ENCODE results near the gene TP53BP2. TPM values are rescaled to one million over a fixed set of nuclear protein-coding genes. Genes with fewer than 3 reads are reported as not detected.

The TP53BP2 gene
- total and polyA plus RNA-seq, 7 donors: 10.6 to 34.0 (median 17.1) TPM

GRCh38 chr1:223853748-223854147, 8.0 kb upstream of the TP53BP2 start:
- Histone ChIP-seq H3K36me3 (ENCODE audit: insufficient read depth in 1 of 2, low read depth in 1 of 2) (no peaks in the 10 kb centered on the region), H3K9me3 (no peaks in the 10 kb centered on the region), H3K4me1 (no peaks in the 10 kb centered on the region), H3K27ac (no peak overlapping the region), H3K4me3 (no peak overlapping the region), H3K27me3 (ENCODE audit: insufficient read depth in 3 of 3, low read length in 2 of 3) (no peaks in the 10 kb centered on the region)
- no peak for ATAC-seq
- WGBS, 3 donors: 94 to 100% (median 97%) methylated on average over 1 of the region's 1 CpG
- TF ChIP-seq CTCF (IDR thresholded peaks at IDR 0.05): no peak
- no peak for DNase-seq
- intact Hi-C loops (cut with DNase I): no loop called here

DNA sequence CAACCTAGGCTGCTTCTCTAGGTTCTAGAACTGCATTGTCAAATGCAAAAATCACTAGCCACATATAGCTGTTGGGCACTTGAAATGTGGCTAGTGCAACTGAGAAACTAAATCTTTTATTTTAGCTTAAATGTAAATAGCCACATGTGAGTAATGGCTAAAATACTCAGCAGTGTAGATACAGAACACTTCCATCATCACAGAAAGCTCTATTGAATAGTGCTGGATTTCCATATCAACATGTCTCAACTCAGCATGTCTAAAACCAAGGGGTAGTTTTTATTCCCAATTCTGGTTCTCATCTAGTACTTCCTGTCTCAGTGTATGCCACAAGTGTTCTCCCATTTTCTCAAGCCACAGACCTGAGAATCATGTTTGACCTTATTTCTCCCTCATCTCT, 7.5 kb upstream of the TP53BP2 start:
- Histone ChIP-seq H3K27me3 (ENCODE audit: insufficient read depth in 3 of 3, low read length in 2 of 3) (no peaks in the 10 kb centered on the region), H3K27ac (no peak overlapping the region), H3K9me3 (no peaks in the 10 kb centered on the region), H3K4me1 (no peaks in the 10 kb centered on the region), H3K4me3 (no peak overlapping the region), H3K36me3 (ENCODE audit: insufficient read depth in 1 of 2, low read depth in 1 of 2) (no peaks in the 10 kb centered on the region)
- DNase-seq: no peak
- TF ChIP-seq CTCF (IDR thresholded peaks at IDR 0.05): no peak
- no peak for ATAC-seq
- intact Hi-C loops (cut with DNase I): no loop called here

DNA sequence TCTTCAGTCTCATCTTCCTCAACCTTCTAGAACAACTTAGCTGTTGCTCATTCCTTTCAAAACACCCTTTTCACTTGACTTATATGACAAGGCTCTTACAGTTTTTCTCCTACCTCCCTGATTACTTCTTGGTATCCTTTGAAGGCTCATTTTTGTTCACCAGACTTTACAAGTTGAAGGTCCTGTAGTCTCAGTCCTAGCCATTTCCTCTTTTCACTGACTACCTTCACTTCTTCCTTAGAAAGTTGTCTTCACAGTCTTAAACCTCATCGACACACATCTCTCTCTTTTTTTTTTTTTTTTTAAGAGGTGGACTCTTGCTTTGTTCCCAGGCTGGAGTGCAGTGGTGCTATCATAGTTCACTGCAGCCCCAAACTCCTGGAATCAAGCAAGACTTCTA, 6.6 kb upstream of the TP53BP2 start:
- Histone ChIP-seq H3K36me3 (ENCODE audit: insufficient read depth in 1 of 2, low read depth in 1 of 2) (no peaks in the 10 kb centered on the region), H3K27ac (no peak overlapping the region), H3K9me3 (no peaks in the 10 kb centered on the region), H3K4me1 (peaks cover under 1% of the 10 kb centered on the region), H3K27me3 (ENCODE audit: insufficient read depth in 3 of 3, low read length in 2 of 3) (no peaks in the 10 kb centered on the region), H3K4me3 (no peak overlapping the region)
- no peak for DNase-seq
- intact Hi-C loops (cut with DNase I): no loop called here
- 87 to 88% (median 88%) methylated on average over 1 of the region's 1 CpG for WGBS, 3 donors
- no peak for ATAC-seq
- TF ChIP-seq CTCF (IDR thresholded peaks at IDR 0.05): no peak

DNA sequence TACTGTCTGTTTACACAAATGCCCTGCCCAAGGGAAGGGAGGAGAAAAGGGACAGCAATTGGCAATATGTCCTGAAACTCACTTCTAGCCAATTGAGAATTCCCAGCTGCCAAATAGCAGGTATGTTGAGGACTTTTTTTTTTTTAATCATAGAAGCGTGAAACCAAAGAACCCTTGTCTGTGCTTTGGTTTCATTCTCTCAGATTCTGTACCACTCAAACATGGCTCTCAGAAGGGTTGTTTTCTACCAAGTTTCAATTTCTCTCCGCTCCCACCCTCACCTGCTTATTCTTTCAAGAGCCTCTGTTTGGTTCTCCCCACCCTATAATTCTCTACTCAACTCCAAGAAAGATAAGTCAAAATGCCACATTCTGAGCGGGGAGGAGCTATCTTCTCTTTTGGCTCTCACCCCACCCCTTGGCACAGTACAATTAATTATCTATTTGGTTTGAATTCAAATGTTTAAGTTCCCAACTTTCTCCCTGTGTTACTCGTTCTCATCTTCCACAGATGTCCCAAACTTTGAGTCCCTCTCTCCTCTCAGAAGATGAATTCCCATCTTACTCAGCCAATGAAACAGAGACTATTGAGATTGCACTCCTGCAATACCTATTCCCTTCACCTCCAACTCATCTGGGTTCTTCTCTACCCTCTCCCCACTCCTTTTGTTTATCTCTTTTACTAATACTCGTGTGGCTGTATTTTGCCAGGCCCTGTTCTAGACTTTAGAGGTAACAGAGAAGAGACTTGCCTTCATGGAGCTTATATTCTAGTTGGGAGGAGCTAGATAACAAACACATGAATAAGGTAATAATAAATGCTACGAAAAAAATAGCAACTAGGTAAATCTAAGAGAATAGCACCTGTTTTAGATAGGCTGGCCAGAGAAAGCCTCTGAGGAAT, 3.9 kb upstream of the TP53BP2 start:
- H3K4me3 ChIP-seq: no peak overlapping the region
- intact Hi-C loops (cut with DNase I): loop anchor here (5.0 kb wide), 2 partner anchors 33 to 37 kb away; no protein-coding TSS in a partner anchor
- 88 to 92% (median 92%) methylated on average over 6 of the region's 6 CpGs for WGBS, 3 donors
- no peak for DNase-seq
- no peak for ATAC-seq
- no peaks in the 10 kb centered on the region for H3K36me3 ChIP-seq (ENCODE audit: insufficient read depth in 1 of 2, low read depth in 1 of 2)
- no peaks in the 10 kb centered on the region for H3K9me3 ChIP-seq
- no peaks in the 10 kb centered on the region for H3K27me3 ChIP-seq (ENCODE audit: insufficient read depth in 3 of 3, low read length in 2 of 3)
- no peak overlapping the region for H3K27ac ChIP-seq
- TF ChIP-seq CTCF (IDR thresholded peaks at IDR 0.05): no peak
- H3K4me1 ChIP-seq: peaks cover 7% of the 10 kb centered on the region
